ENCODE data around the gene FSTL3. TPM values are rescaled to one million over a fixed set of nuclear protein-coding genes. Genes with fewer than 3 reads are reported as not detected.
"Not testable (repeated sequence)": the region's sequence is repeated elsewhere in the genome, so short reads cannot be mapped to it uniquely, and the experiment has no call there.

The FSTL3 gene
- total RNA-seq, 1 experiment from 2014 or later, result 267 TPM

DNA sequence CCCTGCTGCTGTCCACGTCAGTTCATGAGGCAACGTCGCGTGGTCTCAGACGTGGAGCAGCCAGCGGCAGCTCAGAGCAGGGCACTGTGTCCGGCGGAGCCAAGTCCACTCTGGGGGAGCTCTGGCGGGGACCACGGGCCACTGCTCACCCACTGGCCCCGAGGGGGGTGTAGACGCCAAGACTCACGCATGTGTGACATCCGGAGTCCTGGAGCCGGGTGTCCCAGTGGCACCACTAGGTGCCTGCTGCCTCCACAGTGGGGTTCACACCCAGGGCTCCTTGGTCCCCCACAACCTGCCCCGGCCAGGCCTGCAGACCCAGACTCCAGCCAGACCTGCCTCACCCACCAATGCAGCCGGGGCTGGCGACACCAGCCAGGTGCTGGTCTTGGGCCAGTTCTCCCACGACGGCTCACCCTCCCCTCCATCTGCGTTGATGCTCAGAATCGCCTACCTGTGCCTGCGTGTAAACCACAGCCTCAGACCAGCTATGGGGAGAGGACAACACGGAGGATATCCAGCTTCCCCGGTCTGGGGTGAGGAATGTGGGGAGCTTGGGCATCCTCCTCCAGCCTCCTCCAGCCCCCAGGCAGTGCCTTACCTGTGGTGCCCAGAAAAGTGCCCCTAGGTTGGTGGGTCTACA lies 6.6 kb downstream of the FSTL3 start:
- DNase-seq (ENCODE audit: low spot score), result no peak

DNA sequence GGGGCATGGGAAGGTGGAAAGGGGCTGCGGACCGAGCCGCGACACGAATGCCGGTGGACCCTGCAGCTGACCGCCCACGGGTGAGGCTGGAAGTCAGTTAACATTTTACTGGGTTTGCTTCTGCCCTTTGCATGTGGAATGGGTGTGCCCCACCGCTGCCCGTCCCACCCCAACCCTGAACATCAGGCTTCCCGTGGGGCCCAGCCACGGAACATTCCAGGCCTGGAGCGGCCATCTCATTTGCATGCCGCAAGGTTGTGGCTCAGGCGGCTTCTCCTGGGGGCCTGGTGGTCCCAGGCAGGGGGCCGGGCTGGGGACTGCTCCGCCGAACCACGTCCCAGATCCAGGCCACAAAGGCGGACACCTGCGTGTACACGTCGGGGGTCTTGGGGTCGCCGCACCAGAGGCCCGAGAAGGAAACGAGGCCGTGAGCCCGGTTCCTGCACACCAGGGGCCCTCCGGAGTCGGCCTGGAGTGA lies 9.3 kb downstream of the FSTL3 start:
- DNase-seq (ENCODE audit: low spot score), result no peak

DNA sequence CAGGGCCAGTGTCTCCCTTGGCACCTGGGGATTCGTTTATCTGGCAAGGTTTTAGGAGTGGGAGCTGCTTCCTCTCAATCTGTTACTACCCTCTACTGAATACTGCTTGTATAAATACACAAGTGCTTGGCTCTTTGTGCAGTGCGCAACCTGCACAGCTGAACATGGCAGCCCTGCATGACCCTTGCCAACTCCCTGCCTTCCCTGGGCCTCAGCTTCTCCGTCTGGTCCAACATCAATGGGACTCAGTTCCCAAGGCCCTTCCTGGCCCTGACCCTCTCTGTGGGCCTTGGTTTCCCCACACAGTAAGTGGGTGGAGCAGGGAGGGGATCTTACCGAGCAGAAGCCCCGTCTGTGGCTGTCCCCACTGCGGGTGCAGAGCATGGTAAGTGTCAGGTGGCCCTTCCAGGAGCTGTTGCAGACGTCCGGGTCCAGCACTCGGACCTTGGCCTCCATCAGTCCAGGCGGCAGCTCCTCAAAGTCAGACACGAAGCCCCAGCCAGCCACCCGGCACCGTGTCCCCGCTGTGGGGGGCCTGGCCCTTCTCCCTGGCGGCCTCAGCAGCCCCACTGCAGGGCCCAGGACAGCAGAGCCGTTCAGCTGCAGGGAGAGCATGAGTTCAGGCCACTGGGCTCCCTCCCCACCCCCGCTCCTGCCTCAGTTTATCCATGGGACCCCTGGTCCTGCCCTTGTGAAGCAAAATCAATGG lies 10.6 kb downstream of the FSTL3 start:
- no peak for DNase-seq (ENCODE audit: low spot score)

DNA sequence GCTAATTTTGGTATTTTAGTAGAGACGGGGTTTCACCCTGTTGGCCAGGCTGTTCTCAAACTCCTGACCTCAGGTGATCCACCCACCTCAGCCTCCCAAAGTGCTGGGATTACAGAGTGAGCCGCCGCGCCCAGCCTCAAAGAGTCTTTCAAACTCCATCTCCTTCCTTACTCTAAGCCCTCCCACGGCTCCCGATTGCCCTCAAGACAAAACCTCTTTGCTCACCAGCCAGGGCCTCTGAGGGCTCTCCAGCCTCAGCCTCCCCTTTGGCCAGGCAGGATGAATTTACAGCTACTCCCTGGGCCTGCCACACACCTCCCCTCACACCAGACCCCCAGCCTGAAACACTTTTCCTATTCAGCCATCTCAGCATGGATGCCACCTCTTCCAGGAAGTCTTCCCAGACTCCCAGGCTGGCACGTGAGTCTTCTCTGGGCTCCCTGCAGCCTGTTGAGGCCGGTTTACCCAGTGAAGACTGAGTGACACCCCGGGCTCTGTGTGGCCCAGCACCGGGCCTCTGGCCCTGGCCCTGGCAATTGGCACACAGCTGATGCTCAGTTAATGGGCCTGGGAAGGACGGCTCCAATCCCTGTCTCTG lies 11.5 kb downstream of the FSTL3 start:
- DNase-seq (ENCODE audit: low spot score), result no peak

DNA sequence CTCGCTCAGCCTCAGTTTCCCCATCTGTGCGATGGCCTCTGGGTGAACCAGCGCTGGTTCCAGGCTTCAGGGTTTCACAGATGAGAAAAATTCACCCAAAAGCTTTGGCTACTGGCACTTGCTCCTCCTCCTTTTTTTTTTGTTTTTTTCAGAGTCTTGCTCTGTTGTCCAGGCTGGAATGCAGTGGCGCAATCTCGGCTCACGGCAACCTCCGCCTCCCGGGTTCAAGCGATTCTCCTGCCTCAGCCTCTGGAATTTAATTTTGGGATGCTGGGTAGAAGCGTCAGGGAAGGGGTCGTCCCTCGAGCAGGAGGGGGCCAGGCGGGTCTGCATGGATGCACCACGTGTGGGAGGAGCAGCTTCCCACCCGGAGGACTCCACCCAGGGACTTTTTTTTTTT lies 12.0 kb downstream of the FSTL3 start:
- no peak for DNase-seq (ENCODE audit: low spot score)

DNA sequence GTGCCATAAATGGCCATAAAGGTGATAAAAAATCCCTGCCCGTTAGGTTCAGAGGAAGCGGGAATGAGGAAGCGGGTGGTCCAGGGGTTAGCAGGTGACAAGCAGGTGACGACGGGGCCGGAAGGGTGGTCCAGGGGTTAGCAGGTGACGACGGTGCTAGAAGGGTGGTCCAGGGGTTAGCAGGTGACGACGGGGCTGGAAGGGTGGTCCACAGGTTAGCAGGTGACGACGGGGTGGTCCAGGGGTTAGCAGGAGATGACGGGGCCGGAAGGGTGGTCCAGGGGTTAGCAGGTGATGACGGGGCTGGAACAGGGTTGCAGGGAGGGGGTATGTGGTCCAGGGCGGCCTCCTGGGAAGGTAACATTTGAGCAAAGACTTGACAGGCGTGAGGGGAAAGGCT lies 12.8 kb downstream of the FSTL3 start:
- DNase-seq (ENCODE audit: low spot score), result no peak

DNA sequence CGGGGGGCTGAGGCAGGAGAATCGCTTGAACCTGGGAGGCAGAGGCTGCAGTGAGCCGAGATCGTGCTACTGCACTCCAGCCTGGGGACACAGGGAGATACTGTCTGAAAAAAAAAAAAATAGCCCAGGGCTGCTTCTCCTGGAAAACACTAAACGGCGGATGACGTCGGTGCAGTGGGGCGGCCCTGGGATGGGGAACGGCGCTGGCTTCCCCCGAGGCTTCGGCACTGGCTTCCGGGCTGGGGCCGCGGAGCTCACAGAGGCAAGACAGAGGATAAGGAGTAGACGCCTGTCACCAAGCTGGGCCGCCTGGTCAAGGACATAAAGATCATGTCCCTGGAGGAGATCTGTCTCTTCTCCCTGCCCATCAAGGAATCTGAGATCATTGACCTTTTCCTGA lies 14.0 kb downstream of the FSTL3 start:
- DNase-seq (ENCODE audit: low spot score), result no peak

DNA sequence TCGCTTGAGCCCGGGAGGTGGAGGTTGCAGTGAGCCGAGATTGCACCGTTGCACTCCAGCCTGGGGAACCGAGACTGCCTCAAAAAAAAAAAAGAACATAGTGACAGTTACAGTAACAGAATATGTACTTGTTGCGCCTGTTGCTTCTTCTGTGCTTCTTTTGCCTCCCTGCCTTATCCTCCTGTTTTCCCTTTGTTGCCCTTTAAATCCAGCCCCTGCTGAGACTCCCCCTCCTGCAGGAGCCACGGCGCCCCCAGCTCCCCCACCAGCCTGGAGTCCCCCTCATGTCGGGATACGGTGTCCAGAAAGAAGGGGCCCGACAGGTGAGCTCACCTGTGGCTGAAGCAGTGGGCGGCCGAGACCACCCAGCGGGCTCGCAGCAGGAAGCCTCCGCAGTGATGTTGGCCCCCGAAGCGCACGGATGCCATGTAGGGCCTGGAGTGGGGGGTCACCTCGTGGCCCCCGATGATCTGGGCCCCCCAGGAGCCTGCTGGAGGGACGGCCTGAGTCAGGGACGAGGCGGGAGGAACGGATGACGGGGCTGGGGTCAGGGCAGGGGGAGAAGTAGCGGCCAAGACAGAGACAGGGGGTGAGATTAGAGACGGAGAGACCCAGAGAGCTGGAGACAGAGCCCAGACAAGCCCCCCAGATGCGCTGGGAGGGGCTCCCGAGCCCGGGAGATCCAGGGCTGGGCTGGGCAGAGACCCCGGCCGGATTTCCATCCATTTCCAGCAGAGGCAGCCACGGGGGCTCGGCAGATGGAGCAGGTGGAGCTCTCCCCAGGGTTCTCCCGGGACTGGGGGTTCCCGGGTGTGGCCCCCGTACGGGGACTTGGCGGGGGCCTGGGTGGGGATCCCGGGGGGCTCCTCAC lies 18.5 kb downstream of the FSTL3 start:
- DNase-seq (ENCODE audit: low spot score), result no peak

DNA sequence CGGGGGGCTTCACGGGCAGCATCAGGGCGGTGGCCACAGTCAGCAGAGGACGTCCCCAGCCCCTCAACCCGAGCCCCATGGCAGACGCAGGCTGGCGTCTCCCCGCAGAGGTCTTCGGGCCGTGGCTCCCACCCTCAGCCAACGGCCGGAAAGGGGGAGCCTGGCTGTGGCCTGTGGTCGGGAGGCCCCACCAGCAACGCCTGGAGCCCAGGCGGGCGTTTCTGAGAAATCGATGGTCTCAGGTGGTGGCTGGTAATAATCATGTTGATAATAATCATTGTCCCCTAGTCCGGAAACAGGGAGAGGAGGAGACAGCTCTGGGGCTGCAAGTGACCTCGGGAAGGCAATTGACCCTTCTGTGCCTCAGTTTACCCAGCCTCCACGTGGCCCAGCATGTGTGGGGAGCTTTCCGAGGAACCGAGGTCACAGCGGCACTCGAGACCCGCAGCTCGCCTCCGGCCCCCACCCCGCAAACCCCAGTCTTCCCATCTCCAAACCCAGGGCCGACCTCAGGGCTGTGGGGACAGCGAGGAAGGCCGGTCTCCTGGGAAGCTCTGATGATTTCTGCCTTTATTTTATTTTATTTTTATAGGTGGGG lies 19.3 kb downstream of the FSTL3 start, which contains the start of gene PRSS57:
Gene PRSS57, minus strand, starts transcription at position 101 of the 598 bp plus-strand sequence. Its CDS starts 22 bp downstream, at position 79.
- DNase-seq (ENCODE audit: low spot score), result no peak

DNA sequence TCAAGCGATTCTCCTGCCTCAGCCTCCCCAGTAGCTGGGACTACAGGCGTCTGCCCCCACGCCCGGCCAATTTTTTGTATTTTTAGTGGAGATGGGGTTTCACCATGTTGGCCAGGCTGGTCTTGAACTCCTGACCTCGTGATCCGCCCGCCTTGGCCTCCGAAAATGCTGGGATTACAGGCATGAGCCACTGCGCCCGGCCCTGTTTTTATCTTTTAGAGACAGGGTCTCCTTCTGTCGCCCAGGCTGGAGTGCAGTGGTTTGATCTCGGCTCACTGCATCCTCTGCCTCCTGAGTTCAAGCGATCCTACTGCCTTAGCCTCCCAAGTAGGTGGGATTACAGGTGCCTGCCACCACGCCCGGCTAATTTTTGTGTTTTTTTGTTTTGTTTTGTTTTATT lies 22.3 kb downstream of the FSTL3 start:
- not testable (repeated sequence) for DNase-seq (ENCODE audit: low spot score)

DNA sequence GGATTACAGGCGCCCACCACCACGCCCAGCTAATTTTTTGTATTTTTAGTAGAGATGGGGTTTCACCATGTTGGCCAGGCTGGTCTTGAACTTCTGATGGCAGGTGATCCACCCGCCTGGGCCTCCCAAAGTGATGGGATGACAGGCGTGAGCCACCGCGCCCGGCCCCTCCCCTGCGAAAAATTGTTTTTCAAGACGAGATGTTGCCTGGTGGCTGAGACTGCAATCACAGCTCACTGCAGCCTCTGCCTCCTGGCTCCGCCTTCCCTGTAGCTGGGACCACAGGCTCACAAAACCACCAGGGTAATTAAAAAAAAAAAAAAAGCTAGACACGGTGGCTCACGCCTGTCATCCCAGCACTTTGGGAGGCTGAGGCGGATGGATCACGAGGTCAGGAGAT lies 23.7 kb downstream of the FSTL3 start:
- DNase-seq (ENCODE audit: low spot score), result not testable (repeated sequence)

DNA sequence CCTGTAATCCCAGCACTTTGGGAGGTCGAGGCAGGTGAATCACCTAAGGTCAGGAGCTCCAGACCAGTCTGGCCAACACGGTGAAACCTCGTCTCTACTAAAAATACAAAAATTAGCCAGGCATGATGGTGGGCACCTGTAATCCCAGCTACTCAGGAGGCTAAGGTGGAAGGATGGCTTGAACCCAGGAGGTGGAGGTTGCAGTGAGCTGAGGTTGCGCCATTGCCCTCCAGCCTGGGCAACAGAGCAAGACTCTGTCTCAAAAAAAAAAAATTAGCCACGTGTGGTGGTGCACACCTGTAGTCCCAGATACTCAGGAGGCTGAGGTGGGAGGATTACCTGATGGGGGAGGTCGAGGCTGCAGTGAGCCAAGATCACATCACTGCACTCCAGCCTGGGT lies 26.7 kb downstream of the FSTL3 start:
- DNase-seq (ENCODE audit: low spot score), result not testable (repeated sequence)

DNA sequence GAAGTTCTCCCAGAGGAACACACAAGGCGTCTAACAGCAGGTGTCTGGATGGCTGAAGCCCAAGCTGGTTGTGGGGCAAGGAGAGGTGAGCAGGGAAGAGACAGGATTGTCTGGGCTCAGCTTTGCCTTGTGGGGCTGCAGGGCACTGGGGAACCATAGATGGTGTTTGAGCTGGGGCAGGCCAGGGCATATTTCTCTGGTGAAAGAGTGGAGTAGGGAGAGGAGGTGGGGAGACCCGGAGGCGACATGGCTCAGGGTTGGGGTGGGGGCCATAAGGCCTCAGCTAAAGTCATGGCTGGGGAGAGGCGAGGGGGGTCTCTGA lies 27.1 kb downstream of the FSTL3 start:
- DNase-seq (ENCODE audit: low spot score), result no peak

DNA sequence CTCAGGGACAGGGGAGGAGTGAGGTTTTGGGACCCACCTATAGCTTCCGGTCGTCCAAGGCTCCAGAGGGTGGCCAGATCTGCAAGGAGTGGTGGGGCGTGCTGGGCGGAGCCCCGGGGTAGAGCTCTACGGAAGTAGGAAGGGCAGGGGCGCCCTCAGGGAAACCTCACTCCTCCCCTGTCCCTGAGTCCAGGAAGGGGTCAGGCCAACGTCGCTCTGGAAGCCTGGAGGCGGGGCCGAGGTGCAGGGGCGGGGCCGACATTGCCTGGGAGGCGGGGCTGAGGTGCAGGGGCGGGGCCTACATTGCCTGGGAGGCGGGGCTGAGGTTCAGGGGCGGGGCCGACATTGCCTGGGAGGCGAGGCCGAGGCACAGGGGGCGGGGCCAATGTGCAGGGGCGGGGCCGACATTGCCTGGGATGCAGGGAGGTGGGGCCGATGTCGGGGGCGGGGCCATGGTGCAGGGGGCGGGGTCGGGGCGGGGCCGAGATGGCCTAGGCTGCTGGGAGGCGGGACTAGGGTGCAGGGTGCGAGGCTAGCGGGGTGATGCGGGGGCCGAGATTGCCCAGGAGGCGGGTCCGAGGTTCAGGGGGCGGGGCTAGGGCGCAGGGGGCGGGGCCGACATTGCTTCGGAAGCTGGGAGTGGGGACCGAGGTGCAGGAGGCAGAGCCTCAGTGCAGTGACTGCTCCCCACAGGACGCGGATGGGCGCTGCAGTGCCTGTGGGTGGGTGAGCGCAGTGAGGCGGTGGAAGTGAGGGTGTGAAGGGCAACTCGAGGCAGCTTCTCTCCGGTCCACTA lies 27.7 kb downstream of the FSTL3 start:
- DNase-seq (ENCODE audit: low spot score), result no peak

DNA sequence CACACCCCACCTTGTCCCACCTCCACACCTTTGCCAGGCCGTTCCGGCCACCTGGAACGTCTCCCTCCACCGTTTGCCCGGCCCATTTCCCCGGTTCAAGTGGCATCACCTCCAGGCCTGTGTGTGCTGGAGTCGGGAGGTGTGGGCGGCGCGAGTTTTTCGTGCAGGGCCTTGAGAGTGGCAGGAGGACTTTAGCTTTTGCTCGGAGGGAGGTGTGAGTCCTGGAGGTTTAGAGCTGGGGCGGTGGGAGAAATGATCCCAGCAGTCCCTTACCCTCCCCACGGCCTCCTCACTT lies 28.2 kb downstream of the FSTL3 start:
- DNase-seq (ENCODE audit: low spot score), result no peak

DNA sequence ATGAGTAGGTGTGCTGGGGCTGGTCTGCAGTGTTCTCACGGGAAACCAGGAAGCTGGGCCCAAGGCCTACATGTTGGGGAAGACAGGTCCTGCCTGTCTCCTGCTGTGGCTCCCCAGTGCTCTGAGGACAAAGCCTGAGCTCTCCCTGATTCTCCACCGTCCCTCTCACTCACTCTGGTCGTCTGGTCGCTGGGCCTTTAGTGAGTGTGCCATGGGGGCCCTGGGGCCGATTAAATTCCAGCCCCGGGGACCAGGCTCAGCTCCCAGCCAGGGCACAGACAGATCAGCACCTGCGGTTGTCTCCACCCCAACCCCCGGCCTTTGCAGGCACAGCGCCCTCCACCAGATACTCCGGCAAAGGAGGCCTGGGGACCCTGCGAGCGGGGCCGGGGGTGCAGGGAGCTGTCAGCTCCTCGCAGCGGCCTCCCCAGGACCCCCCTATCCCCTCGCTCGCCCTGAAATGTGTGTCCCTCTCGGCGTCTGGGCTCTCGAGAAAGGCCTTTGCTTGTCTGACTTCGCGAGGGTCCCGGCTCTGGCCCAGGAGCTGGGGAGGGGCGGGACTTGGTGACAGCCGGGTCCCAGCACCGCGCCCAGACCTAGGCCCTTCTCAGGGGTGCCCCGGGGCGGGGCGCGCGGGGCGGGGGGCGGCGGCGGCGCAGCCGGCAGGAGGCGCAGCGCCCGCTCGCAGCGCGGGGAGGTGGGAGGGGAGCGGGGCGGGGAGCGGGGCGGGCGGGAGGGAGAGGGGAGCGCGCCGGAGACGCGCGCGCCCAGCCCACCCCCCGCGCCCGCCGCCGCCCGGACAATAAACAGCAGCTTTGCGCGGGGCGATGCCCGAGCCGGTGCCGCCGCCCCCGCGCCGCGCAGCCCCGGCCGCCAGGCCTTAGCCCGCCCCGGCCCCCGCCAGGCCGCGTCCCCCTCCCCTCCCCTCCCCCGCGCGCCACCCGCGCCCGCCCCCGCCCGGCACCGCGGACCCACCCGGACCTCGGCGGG lies 32.3 kb downstream of the FSTL3 start, which contains the start of gene PALM:
Gene PALM, plus strand, starts transcription at position 782 of the 990 bp plus-strand sequence. CDS start 212 bp downstream, outside the sequence.
- no peak for DNase-seq (ENCODE audit: low spot score)

DNA sequence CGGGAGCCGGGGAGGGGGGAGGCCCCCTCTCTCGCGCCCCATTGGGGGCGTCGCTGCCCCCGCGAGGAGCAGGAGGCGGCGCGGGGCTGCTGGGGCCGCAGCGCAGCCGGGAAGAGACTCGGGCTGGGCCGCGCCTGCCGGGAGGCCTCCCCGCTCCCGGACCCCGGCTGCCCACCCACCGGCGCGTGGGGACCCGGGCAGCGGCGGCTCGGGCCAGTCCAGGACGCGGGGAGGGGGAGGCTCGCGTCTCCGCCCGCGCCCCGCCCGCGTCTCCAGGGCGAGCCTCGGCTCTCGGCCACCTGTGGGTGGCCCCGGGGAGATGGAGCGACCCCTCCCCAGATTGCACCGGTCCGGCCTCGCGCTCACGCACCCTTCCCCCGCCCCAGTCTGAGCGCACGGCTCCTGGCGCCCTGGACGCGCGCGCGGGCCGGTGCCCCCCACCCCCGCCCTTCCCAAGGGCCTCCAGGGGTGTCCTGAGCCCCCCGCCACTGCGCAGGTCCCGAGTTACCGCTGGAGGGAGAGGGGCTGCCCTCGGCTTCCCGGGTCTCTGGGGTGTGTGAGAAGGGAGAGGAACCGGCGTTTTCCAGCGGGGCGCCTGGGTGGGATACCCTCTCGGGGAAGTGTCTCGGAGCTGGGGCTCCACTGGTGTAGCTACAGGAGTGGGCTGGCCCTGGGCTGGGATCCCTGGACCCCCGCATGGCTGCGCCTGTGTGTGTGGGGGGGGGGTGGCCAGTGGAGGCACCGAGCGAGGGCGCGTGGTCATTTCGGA lies 33.2 kb downstream of the FSTL3 start:
- DNase-seq (ENCODE audit: low spot score), result no peak

DNA sequence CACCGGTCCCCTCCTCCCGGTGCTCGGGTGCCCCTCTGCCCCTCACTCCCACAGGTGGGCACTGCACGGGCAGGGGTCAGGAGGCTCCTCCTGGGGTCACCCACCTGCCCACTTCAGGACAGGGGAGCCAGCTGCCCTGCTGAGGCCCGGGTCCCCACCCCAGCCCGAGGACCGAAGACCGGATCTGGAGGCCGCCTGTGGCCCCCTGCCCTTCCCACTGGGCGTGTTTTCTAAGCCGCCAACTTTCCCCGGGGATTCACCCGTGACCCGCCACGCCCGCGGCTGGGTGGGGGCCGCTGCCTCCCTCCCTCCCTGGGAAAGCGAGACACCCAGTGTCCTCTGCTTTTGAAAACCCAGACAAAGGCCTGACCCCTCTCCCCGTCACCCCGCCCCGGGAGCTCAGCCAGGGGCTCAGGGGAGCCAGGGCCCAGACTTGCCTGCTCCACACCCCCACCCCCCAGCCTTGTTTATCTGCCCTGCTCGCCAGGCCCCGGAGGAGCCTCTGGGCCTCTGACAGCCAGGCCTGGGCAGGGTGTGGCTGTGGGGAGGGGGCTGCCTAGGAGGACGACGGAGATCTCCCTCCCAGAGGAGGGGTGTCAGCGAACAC lies 33.9 kb downstream of the FSTL3 start:
- no peak for DNase-seq (ENCODE audit: low spot score)

DNA sequence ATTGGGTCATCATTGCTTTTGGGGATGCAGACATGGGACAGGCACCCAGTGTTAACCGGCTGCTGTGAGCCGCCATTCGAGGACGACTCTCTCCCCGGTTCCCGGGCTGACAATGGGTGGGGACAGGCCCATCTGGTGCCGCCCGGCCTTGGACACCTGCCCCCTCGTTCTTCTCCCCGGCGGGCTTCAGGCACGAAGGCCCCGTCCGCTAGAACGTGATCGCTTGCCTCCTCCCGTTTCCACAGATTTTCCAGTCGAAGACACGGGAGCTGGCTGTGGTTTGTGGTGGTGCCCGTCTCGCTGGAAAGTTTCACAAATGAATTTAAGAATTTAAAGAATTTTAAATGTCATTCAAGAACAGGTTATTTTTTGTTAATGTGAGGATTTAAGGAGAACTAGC lies 34.6 kb downstream of the FSTL3 start:
- no peak for DNase-seq (ENCODE audit: low spot score)

All from A172 (cell line).